Measurements from ENCODE around the gene PEMT. TPM values are rescaled to one million over a fixed set of nuclear protein-coding genes. Genes with fewer than 3 reads are reported as not detected.
"Not testable (repeated sequence)": the region's sequence is repeated elsewhere in the genome, so short reads cannot be mapped to it uniquely, and the experiment has no call there.

The PEMT gene, protein sequence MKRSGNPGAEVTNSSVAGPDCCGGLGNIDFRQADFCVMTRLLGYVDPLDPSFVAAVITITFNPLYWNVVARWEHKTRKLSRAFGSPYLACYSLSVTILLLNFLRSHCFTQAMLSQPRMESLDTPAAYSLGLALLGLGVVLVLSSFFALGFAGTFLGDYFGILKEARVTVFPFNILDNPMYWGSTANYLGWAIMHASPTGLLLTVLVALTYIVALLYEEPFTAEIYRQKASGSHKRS
- 24.0 TPM for total RNA-seq (ENCODE audit: unreplicated experiment)
- long read RNA-seq, transcript PEMT-201 (7 exons, 1,013 nt): major isoform, 20 of 26 reads
- long read RNA-seq, partial matches to known transcripts: 1 of 26 reads
- long read RNA-seq, other reads (novel, unspliced or antisense): 3 of 26 reads

DNA sequence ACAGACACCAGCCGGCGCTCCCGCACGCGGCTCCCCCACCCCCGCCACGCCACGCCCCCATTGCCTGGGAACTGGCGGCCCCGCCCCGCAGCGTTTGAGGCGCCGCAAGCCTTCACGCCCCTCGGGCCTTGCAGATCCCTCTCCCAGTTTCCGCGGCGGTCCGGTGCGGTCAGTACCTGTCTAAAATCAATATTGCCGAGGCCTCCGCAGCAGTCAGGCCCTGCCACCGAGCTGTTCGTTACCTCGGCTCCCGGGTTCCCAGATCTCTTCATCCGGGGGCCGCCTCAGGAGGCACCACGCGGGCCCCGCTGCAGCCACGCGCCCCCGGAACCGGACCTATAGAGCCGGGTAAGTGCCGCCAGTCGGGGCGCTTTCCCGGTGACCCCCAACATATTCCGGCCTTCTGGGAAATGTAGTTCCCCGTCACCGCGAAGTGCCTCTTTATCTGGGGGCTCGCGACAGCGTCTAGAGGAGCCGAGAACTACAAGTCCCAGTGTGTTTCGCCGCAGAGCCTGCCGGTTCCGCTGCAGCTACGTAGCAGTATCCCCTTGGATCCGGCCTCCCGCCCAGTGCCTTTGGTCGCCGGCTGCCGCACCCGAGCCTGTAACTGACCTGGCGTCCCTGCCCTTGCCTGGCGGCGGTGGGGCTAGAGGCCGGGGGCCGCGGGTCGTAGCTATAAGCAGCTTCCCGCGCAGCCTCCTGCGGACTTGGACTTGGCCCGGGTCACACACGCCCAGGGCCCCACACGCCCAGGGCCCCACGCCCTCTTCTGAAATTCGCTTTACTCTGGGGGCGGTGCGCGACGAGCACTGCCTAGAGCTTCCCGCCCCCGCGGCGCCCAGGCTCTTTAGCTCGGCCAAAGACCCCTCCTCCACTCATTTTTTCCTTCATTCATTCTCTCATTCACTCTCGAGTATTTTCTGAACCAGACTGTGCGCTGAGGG lies at the start of gene PEMT:
TSS of gene PEMT (minus strand) at position 354 of the 944 bp plus-strand sequence. CDS start at position 272, 82 bp downstream.
- Mint-ChIP-seq H3K27me3 (ENCODE audit: unreplicated experiment) (peaks cover 6% of the 10 kb centered on the region), H3K36me3 (ENCODE audit: unreplicated experiment) (no peaks in the 10 kb centered on the region), H3K4me1 (ENCODE audit: low read depth, unreplicated experiment) (peaks cover 10% of the 10 kb centered on the region), H3K9me3 (ENCODE audit: unreplicated experiment) (peaks cover 11% of the 10 kb centered on the region), H3K4me3 (ENCODE audit: unreplicated experiment) (peak within 1 kb of the TSS; percentile 94), H3K27ac (ENCODE audit: unreplicated experiment) (peak within 1 kb of the TSS; percentile 88)
- TF ChIP-seq, protein P1, sequence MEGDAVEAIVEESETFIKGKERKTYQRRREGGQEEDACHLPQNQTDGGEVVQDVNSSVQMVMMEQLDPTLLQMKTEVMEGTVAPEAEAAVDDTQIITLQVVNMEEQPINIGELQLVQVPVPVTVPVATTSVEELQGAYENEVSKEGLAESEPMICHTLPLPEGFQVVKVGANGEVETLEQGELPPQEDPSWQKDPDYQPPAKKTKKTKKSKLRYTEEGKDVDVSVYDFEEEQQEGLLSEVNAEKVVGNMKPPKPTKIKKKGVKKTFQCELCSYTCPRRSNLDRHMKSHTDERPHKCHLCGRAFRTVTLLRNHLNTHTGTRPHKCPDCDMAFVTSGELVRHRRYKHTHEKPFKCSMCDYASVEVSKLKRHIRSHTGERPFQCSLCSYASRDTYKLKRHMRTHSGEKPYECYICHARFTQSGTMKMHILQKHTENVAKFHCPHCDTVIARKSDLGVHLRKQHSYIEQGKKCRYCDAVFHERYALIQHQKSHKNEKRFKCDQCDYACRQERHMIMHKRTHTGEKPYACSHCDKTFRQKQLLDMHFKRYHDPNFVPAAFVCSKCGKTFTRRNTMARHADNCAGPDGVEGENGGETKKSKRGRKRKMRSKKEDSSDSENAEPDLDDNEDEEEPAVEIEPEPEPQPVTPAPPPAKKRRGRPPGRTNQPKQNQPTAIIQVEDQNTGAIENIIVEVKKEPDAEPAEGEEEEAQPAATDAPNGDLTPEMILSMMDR (IDR thresholded peaks at IDR 0.05; ENCODE audit: partially characterized antibody, unreplicated experiment): no peak
- DNase-seq: peak; percentile 93

DNA sequence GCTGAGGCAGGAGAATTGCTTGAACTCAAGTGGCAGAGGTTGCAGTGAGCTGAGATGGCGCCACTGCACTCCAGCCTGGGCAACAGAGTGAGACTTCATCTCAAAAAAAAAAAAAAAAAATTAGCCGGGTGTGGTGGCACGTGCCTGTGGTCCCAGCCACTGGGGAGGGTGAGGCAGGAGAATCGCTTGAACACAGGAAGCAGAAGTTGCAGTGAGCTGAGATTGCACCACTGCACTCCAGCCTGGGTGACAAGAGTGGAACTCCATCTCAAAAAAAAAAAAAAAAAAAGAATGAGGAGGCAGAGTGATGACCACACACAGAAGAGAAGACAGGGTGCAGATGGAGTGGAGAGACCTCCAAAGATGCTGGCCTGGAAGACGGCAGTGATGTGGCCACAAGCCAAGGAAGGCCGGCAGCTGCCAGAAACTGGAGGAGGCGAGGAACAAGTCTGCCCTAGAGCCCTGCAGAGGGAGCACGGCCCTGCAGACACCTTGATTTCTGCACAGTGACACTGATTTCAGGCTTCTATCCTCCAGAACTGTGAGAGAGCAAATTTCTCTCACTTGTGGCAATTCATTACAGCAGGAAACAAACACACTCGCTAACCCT lies 48.3 kb upstream of the PEMT start:
- H3K4me3 Mint-ChIP-seq (ENCODE audit: unreplicated experiment); H3K27ac Mint-ChIP-seq (ENCODE audit: unreplicated experiment); DNase-seq: not testable (repeated sequence)

DNA sequence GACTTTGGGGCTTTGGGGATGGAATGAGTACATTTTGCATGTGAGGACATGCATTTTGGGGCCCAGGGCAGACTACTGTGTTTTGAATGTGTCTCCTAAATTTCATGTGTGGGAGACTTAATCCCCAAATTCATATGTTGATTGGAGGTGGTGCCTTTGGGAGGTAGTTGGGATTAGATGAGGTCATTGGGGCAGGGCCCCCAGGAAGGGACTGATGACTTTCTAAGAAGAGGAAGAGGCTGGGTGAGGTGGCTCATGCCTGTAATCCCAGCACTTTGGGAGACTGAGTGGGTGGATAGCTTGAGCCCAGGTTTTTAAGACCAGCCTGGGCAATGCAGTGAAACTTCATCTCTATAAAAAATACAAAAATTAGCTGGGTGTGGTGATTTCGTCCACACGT lies 47.0 kb upstream of the PEMT start:
- TF ChIP-seq, protein P1 (IDR thresholded peaks at IDR 0.05; ENCODE audit: partially characterized antibody, unreplicated experiment): no peak
- Mint-ChIP-seq H3K4me1 (ENCODE audit: low read depth, unreplicated experiment) (peaks cover 3% of the 10 kb centered on the region), H3K27ac (ENCODE audit: unreplicated experiment) (no peak overlapping the region), H3K36me3 (ENCODE audit: unreplicated experiment) (no peaks in the 10 kb centered on the region), H3K9me3 (ENCODE audit: unreplicated experiment) (peaks cover 5% of the 10 kb centered on the region), H3K27me3 (ENCODE audit: unreplicated experiment) (peaks cover 8% of the 10 kb centered on the region), H3K4me3 (ENCODE audit: unreplicated experiment) (no peak overlapping the region)
- DNase-seq: no peak

More for the DNA sequence above, 48.3 kb upstream of the PEMT start:
- H3K4me1 Mint-ChIP-seq (ENCODE audit: low read depth, unreplicated experiment); H3K27me3 Mint-ChIP-seq (ENCODE audit: unreplicated experiment); H3K9me3 Mint-ChIP-seq (ENCODE audit: unreplicated experiment); H3K36me3 Mint-ChIP-seq (ENCODE audit: unreplicated experiment): not testable (repeated sequence)

DNA sequence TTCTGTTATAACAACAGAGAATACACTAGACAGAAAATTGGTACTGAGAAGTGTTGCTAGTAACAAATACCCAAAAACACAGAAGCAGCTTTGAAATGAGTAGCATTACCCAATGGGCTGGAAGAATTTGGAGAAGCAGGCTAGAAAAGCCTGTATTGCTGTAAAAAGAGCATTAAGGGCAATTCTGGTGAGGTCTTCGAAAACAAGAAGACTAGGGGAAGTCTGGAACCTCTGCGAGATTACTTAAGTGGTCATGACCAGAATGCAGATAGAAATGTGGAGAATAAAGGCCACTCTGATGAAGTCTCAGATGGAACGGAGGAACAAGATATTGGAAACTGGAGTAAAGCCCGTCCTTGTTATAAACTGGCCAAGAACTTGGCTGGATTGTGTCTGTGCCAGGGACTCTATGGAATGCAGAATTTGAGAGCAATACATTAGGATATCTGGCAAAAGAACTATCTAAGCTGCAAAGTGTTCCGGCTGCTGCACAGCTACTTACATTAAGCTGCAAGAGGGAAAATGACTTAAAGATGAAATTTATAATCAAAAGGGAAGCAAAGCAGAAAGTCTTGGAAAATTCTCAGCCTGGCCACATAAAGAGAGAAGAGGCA lies 44.9 kb upstream of the PEMT start:
- TF ChIP-seq, protein P1 (IDR thresholded peaks at IDR 0.05; ENCODE audit: partially characterized antibody, unreplicated experiment): no peak
- Mint-ChIP-seq H3K27ac (ENCODE audit: unreplicated experiment) (no peak overlapping the region), H3K27me3 (ENCODE audit: unreplicated experiment) (peaks cover 11% of the 10 kb centered on the region), H3K4me1 (ENCODE audit: low read depth, unreplicated experiment) (peaks cover 1% of the 10 kb centered on the region), H3K4me3 (ENCODE audit: unreplicated experiment) (no peak overlapping the region), H3K36me3 (ENCODE audit: unreplicated experiment) (peaks cover 5% of the 10 kb centered on the region), H3K9me3 (ENCODE audit: unreplicated experiment) (peaks cover 6% of the 10 kb centered on the region)
- DNase-seq: no peak

DNA sequence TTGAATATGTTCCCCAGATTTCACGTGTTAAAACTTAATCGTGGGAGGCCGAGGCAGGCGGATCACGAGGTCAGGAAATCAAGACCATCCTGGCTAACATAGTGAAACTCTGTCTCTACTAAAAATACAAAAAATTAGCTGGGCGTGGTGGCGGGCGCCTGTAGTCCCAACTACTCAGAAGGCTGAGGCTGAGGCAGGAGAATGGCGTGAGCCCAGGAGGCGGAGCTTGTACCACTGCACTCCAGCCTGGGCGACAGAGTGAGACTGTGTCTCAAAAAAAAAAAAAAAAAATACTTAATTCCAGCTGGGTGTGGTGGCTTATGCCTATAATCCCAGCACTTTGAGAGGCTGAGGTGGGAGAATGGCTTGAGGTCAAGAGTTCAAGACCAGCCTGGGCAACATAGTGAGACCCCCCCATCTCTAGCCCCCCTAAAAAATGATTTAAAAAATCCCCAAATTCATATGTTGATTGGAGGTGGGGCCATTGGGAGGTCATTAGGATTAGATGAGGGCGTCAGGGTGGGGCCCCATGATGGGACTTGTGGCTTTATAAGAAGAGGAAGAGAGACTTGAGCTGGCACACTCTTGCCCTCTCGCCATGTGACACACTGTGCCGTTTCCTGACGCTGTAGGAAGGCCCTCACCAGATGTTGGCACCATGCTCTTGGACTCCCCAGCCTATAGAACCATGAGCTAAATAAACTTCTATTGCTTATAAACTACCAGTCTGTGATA lies 44.2 kb upstream of the PEMT start:
- H3K36me3 Mint-ChIP-seq (ENCODE audit: unreplicated experiment): not testable (repeated sequence)

More for the DNA sequence above, 44.2 kb upstream of the PEMT start:
- not testable (repeated sequence) for H3K4me3 Mint-ChIP-seq (ENCODE audit: unreplicated experiment); H3K9me3 Mint-ChIP-seq (ENCODE audit: unreplicated experiment); H3K27ac Mint-ChIP-seq (ENCODE audit: unreplicated experiment); H3K4me1 Mint-ChIP-seq (ENCODE audit: low read depth, unreplicated experiment); DNase-seq; H3K27me3 Mint-ChIP-seq (ENCODE audit: unreplicated experiment)

Data from glutamatergic neuron (in vitro differentiated cells).